Measurements from ENCODE around the gene ZNF280A.

GRCh38 chr22:22531770-22532546, 11.9 kb upstream of the ZNF280A start:
- TF ChIP-seq CTCF (IDR thresholded peaks at IDR 0.05): no peak
- no peak for TF ChIP-seq POLR2A (IDR thresholded peaks at IDR 0.05)

Measured in ovary (tissue), 3 donors.